HL-60 (cell line): Measurements from ENCODE around the gene CLDN18.

Source experiments
- DNase-seq, 2 experiments: peaks; one replicate each; pipeline ENCODE4 v3.0.0-alpha.2; 2010 to 2020; ENCODE audit warnings: low read depth in 1 of 2, low spot score in 1 of 2
- H3K27ac ChIP-seq: fragments of 250-450 bp; sonication (Bioruptor Pico); replicated peaks from 2 replicates; pipeline ENCODE4 v1.5.1; 2020; ENCODE audit warnings: mild to moderate bottlenecking, moderate library complexity
- H3K27me3 ChIP-seq: fragments of 250-450 bp; sonication (Bioruptor Pico); 2 replicates; pipeline ENCODE4 v1.5.1; 2021; ENCODE audit warnings: mild to moderate bottlenecking, moderate library complexity; ENCODE audit not compliant: insufficient read depth, poor library complexity, severe bottlenecking
- H3K4me3 ChIP-seq: replicated peaks from 2 replicates; pipeline ENCODE4 v1.5.1; 2011; ENCODE audit warnings: mild to moderate bottlenecking, control low read depth, low read length; ENCODE audit not compliant: insufficient read depth
- CTCF ChIP-seq: IDR thresholded peaks from one replicate; pipeline ENCODE4 v1.5.1; 2011; ENCODE audit warnings: low read length, control low read depth, inconsistent platforms; ENCODE audit not compliant: insufficient read depth
- GABPA ChIP-seq: IDR thresholded peaks from 2 replicates; pipeline ENCODE4 v1.6.1; 2012; ENCODE audit warnings: low read depth
- POLR2AphosphoS5 ChIP-seq: IDR thresholded peaks from 2 replicates; pipeline ENCODE4 v1.6.1; 2012; ENCODE audit warnings: low read depth
- REST ChIP-seq: IDR thresholded peaks from 2 replicates; pipeline ENCODE4 v1.6.1; 2012; ENCODE audit warnings: low read depth; ENCODE audit not compliant: insufficient replicate concordance
- SPI1 ChIP-seq: IDR thresholded peaks from 2 replicates; pipeline ENCODE4 v1.6.1; 2012; ENCODE audit warnings: low read depth, mild to moderate bottlenecking, borderline replicate concordance

The CLDN18 gene

GRCh38 chr3:138030734-138031280 is 20.8 kb downstream of the CLDN18 start:
- no peak for TF ChIP-seq POLR2AphosphoS5
- Histone ChIP-seq H3K27me3 (peaks cover 8% of the 10 kb centered on the region), H3K27ac (no peak overlapping the region)

GRCh38 chr3:138031536-138031935 is 21.6 kb downstream of the CLDN18 start:
- no peak overlapping the region for H3K4me3 ChIP-seq
- no peak overlapping the region for H3K27ac ChIP-seq
- H3K27me3 ChIP-seq = peaks cover 8% of the 10 kb centered on the region
- TF ChIP-seq CTCF = no peak
- TF ChIP-seq GABPA = no peak
- TF ChIP-seq POLR2AphosphoS5 = no peak
- no peak for TF ChIP-seq SPI1
- no peak for TF ChIP-seq REST
- no peak for DNase-seq

More at GRCh38 chr3:138030734-138031280, 20.8 kb downstream of the CLDN18 start:
- DNase-seq = no peak
- H3K4me3 ChIP-seq = no peak overlapping the region

- no peak for TF ChIP-seq GABPA
- TF ChIP-seq SPI1 = no peak
- no peak for TF ChIP-seq CTCF
- TF ChIP-seq REST = no peak
- no peak for TF ChIP-seq POLR2AphosphoS5
- H3K27ac ChIP-seq = no peak overlapping the region
These were observed 22.6 kb downstream of the CLDN18 start for GRCh38 chr3:138032567-138032966.

GRCh38 chr3:138033202-138033691 is 23.3 kb downstream of the CLDN18 start:
- H3K27ac ChIP-seq = no peak overlapping the region
- DNase-seq = no peak

More at GRCh38 chr3:138032567-138032966, 22.6 kb downstream of the CLDN18 start:
- no peak overlapping the region for H3K4me3 ChIP-seq
- no peak for DNase-seq
- H3K27me3 ChIP-seq = peaks cover 10% of the 10 kb centered on the region

More at GRCh38 chr3:138033202-138033691, 23.3 kb downstream of the CLDN18 start:
- peaks cover 10% of the 10 kb centered on the region for H3K27me3 ChIP-seq
- no peak for TF ChIP-seq REST
- TF ChIP-seq CTCF = no peak
- TF ChIP-seq POLR2AphosphoS5 = no peak
- no peak for TF ChIP-seq SPI1
- no peak for TF ChIP-seq GABPA
- no peak overlapping the region for H3K4me3 ChIP-seq
